Astrocyte of the cerebellum (primary cell): ENCODE results near the gene KCNAB1.

ENCODE experiments used
- DNase-seq: peaks from one replicate; pipeline ENCODE4 v3.0.0-alpha.2; 2011; ENCODE audit warnings: low read depth
- H3K4me3 ChIP-seq: 2 replicates; pipeline ENCODE4 v1.5.1; 2011; ENCODE audit warnings: mild to moderate bottlenecking, low read depth, low read length, moderate library complexity
- in situ Hi-C: cut with HindIII; loops from 2 replicates; pipeline ENCODE4 v1.10.0; 2017; ENCODE audit warnings: low sequenced_read_pairs
- TF ChIP-seq, protein P1 (sequence below): IDR thresholded peaks from 2 replicates; pipeline ENCODE4 v1.5.1; 2012; ENCODE audit warnings: low read length, low read depth, moderate library complexity, mild to moderate bottlenecking; ENCODE audit errors: missing control alignments

The KCNAB1 gene

DNA sequence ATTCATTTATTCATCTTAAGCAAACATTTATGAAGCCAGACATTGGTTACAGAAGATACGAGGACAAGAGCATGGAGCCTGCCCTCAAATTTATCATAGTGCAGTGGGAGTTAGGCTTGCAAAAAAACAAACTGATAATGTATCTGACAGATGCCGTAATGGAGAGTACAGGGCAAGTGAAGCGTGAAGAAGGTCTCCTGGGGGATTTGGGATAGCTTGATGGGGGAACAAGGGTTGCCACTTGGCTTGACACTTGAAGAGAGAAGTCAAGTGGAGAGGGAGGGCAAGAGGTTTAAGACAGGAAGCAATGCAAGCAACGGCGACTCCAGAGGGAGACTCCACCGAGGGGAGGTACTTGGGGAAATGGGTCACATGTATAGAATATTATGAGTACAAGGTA lies 305.3 kb downstream of the KCNAB1 start:
- no peak for DNase-seq
- TF ChIP-seq, protein P1, sequence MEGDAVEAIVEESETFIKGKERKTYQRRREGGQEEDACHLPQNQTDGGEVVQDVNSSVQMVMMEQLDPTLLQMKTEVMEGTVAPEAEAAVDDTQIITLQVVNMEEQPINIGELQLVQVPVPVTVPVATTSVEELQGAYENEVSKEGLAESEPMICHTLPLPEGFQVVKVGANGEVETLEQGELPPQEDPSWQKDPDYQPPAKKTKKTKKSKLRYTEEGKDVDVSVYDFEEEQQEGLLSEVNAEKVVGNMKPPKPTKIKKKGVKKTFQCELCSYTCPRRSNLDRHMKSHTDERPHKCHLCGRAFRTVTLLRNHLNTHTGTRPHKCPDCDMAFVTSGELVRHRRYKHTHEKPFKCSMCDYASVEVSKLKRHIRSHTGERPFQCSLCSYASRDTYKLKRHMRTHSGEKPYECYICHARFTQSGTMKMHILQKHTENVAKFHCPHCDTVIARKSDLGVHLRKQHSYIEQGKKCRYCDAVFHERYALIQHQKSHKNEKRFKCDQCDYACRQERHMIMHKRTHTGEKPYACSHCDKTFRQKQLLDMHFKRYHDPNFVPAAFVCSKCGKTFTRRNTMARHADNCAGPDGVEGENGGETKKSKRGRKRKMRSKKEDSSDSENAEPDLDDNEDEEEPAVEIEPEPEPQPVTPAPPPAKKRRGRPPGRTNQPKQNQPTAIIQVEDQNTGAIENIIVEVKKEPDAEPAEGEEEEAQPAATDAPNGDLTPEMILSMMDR = no peak
- H3K4me3 ChIP-seq = no peak overlapping the region
- in situ Hi-C loops = no loop called here

GRCh38 chr3:156429125-156429524 lies 308.7 kb downstream of the KCNAB1 start:
- in situ Hi-C loops = no loop called here
- no peak for DNase-seq
- H3K4me3 ChIP-seq = no peak overlapping the region
- TF ChIP-seq, protein P1 = no peak

GRCh38 chr3:156431334-156432124 lies 311.2 kb downstream of the KCNAB1 start:
- in situ Hi-C loops = no loop called here
- DNase-seq = no peak
- TF ChIP-seq, protein P1 = no peak
- no peak overlapping the region for H3K4me3 ChIP-seq

DNA sequence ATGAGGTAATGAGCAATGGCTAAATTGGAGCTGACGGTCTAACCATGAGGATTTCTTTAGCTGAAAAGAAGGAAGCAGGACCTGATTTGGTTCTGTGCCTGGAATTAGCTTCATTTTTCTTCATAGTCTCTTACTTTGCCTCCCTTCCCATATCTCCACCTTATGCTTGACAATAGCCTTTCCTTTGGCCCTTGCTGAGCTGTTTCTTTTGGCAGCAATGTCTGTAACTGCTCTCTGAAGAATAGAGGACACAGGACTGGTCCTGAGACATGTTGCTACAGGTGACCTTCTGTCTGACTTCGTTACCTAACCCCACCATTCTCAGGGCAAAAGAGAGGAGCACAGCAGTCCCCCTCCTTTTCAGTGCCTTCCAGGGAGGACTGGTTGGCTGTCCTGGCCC lies 312.2 kb downstream of the KCNAB1 start:
- in situ Hi-C loops = no loop called here

DNA sequence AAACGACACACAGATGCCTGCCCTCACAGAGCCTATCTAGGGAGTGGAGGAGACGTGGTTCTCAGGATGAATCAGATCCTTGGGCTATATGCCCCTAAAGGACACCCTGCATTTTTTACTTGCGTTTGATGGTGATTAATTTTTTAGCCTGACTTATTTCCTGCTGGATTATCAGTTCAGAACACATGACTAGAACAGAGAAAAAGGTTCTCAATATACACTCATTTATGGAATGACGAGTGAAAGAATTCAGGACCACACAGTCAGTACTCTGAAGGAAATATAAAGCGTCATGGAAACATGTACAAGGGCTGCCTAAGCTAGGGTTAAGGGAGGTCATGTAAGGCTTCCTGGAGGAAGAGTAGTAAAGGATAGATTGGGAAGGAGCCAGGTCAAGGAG lies 312.8 kb downstream of the KCNAB1 start:
- in situ Hi-C loops = no loop called here
- TF ChIP-seq, protein P1 = no peak
- DNase-seq = no peak
- no peak overlapping the region for H3K4me3 ChIP-seq

More for the DNA sequence above, 312.2 kb downstream of the KCNAB1 start:
- H3K4me3 ChIP-seq = no peak overlapping the region
- TF ChIP-seq, protein P1 = no peak
- no peak for DNase-seq

DNA sequence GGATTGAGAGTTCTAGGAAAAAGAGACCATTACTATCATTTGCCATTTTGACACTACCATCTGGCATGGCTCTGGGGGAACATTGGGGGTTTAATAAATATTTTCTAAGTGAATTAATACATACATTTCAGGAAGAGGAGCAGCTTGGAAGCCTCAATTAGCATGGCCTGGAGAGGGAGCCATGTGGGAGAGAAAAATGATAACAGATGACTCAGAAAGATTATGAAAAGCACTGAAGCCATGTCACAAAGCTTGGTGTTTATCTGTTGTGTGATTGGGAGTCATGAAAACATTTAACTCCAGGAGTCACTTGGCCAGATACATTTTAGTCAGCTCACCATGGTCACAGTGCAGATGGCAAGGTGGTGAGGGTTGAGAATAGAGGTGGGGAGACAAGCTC lies 313.5 kb downstream of the KCNAB1 start:
- DNase-seq = no peak
- H3K4me3 ChIP-seq = no peak overlapping the region
- TF ChIP-seq, protein P1 = no peak
- in situ Hi-C loops = no loop called here
